GM23338 (cell line): ENCODE measurements around the gene ARID4B. TPM values are rescaled to one million over a fixed set of nuclear protein-coding genes. Genes with fewer than 3 reads are reported as not detected.

Source experiments
- ATAC-seq: fragments of 200-7000 bp; cut with Tn5 transposase; 3 replicates; pipeline ENCODE4 v1.9.1; 2020
- DNase-seq: peaks from one replicate; pipeline ENCODE4 v3.0.0-alpha.2; 2015; ENCODE audit warnings: low spot score
- H2AFZ ChIP-seq: fragments of 200-600 bp; sonication (generic); 2 replicates; pipeline ENCODE4 v1.8.0; 2016; ENCODE audit warnings: antibody characterized with exemption, mild to moderate bottlenecking, moderate library complexity
- H3F3A ChIP-seq: fragments of 200-600 bp; sonication (generic); replicated peaks from 2 replicates; pipeline ENCODE4 v1.8.0; 2017; ENCODE audit warnings: antibody characterized with exemption, mixed run types, low read depth
- H3K27ac ChIP-seq: fragments of 200-600 bp; sonication (generic); 2 replicates; pipeline ENCODE4 v1.6.1; 2016; ENCODE audit warnings: low read depth
- H3K27me3 ChIP-seq: fragments of 200-600 bp; sonication (generic); 2 replicates; pipeline ENCODE4 v1.8.0; 2016; ENCODE audit warnings: mild to moderate bottlenecking, mixed run types, moderate library complexity; ENCODE audit not compliant: insufficient read depth
- H3K36me3 ChIP-seq: fragments of 200-600 bp; sonication (generic); 2 replicates; pipeline ENCODE4 v1.8.0; 2016; ENCODE audit warnings: mild to moderate bottlenecking; ENCODE audit not compliant: insufficient read depth
- H3K4me1 ChIP-seq: fragments of 200-600 bp; sonication (generic); 2 replicates; pipeline ENCODE4 v1.8.0; 2016; ENCODE audit warnings: mild to moderate bottlenecking, moderate library complexity; ENCODE audit not compliant: insufficient read depth
- H3K4me2 ChIP-seq: fragments of 200-600 bp; sonication (generic); 2 replicates; pipeline ENCODE4 v1.7.1; 2017; ENCODE audit warnings: mixed run types
- H3K4me3 ChIP-seq: fragments of 200-600 bp; sonication (generic); 2 replicates; pipeline ENCODE4 v1.6.1; 2016; ENCODE audit warnings: mixed run types
- H3K79me2 ChIP-seq: fragments of 200-600 bp; sonication (generic); replicated peaks from 2 replicates; pipeline ENCODE4 v1.8.0; 2017; ENCODE audit warnings: mild to moderate bottlenecking; ENCODE audit not compliant: insufficient read depth
- H3K9me2 ChIP-seq: fragments of 200-600 bp; sonication (generic); 2 replicates; pipeline ENCODE4 v1.8.0; 2017; ENCODE audit not compliant: insufficient read depth
- H4K20me1 ChIP-seq: fragments of 200-600 bp; sonication (generic); replicated peaks from 2 replicates; pipeline ENCODE4 v1.8.0; 2017; ENCODE audit warnings: mild to moderate bottlenecking; ENCODE audit not compliant: insufficient read depth
- H3K27ac Mint-ChIP-seq: 2 replicates; pipeline ENCODE4 v1.8.0; 2020; ENCODE audit warnings: inconsistent platforms, mild to moderate bottlenecking, moderate library complexity, mixed read lengths
- H3K27me3 Mint-ChIP-seq: 3 replicates; pipeline ENCODE4 v1.8.0; 2022; ENCODE audit warnings: low read depth, mild to moderate bottlenecking, moderate library complexity, mixed read lengths, inconsistent platforms; ENCODE audit not compliant: insufficient read depth, poor library complexity
- H3K36me3 Mint-ChIP-seq: 3 replicates; pipeline ENCODE4 v1.8.0; 2021; ENCODE audit warnings: low read depth, mild to moderate bottlenecking, inconsistent platforms, moderate library complexity, mixed read lengths
- H3K4me1 Mint-ChIP-seq: 3 replicates; pipeline ENCODE4 v1.8.0; 2020; ENCODE audit warnings: mild to moderate bottlenecking, inconsistent platforms, mixed read lengths
- H3K4me3 Mint-ChIP-seq: 3 replicates; pipeline ENCODE4 v1.8.0; 2021; ENCODE audit warnings: moderate library complexity, mild to moderate bottlenecking, inconsistent platforms, mixed read lengths
- H3K9me3 Mint-ChIP-seq: 3 replicates; pipeline ENCODE4 v1.8.0; 2020; ENCODE audit warnings: moderate library complexity, mild to moderate bottlenecking, inconsistent platforms, mixed read lengths
- CREB1 ChIP-seq: fragments of 250-450 bp; sonication (Bioruptor Pico); IDR thresholded peaks from 2 replicates; pipeline ENCODE4 v1.5.0; 2020; ENCODE audit warnings: low read depth, mild to moderate bottlenecking, moderate library complexity
- EZH2 ChIP-seq: fragments of 200-600 bp; sonication (generic); IDR thresholded peaks from one replicate; pipeline ENCODE4 v1.8.0; 2017; ENCODE audit warnings: antibody characterized with exemption, mild to moderate bottlenecking, low read depth; ENCODE audit not compliant: unreplicated experiment
- EZH2phosphoT487 ChIP-seq: fragments of 200-600 bp; sonication (generic); IDR thresholded peaks from one replicate; pipeline ENCODE4 v1.8.1; 2018; ENCODE audit warnings: antibody characterized with exemption; ENCODE audit not compliant: unreplicated experiment
- JUNB ChIP-seq: IDR thresholded peaks from one replicate; pipeline ENCODE4 v1.6.1; 2016; ENCODE audit warnings: antibody characterized with exemption; ENCODE audit not compliant: unreplicated experiment
- NANOG ChIP-seq: IDR thresholded peaks from 2 replicates; pipeline ENCODE4 v1.6.1; 2016; ENCODE audit warnings: antibody characterized with exemption, borderline replicate concordance
- POLR2AphosphoS5 ChIP-seq: IDR thresholded peaks from 2 replicates; pipeline ENCODE4 v1.6.1; 2016; ENCODE audit warnings: antibody characterized with exemption, low read depth
- STAT1 ChIP-seq: IDR thresholded peaks from one replicate; pipeline ENCODE4 v1.6.1; 2016; ENCODE audit warnings: antibody characterized with exemption; ENCODE audit not compliant: unreplicated experiment
- ZNF114 ChIP-seq: fragments of 250-450 bp; sonication (Bioruptor Pico); IDR thresholded peaks from 2 replicates; pipeline ENCODE4 v1.5.0; 2020; ENCODE audit warnings: mild to moderate bottlenecking, moderate library complexity
- ZNF331 ChIP-seq: fragments of 250-450 bp; sonication (Bioruptor Pico); IDR thresholded peaks from 2 replicates; pipeline ENCODE4 v1.5.0; 2020; ENCODE audit warnings: low read depth, mild to moderate bottlenecking, moderate library complexity
- polyA plus RNA-seq: library from polyadenylated mRNA; unstranded; fragments of >200 nt; fragmentation: Nextera tagmentation; extraction: Ambion mirVana; gene quantifications from 2 replicates; pipeline ENCODE4 v1.2.1, GENCODE V29; 2016
- total RNA-seq: library from RNA; depleted of rRNA; stranded (reverse); fragments of >200 nt; shearing (Covaris generic); gene quantifications from 2 replicates; pipeline ENCODE4 v1.2.3, GENCODE V29; 2014
- TF ChIP-seq, protein P1 (sequence below), 2 experiments: fragments of 200-600 bp in 1 of 2; sonication (generic) in 1 of 2; conservative IDR thresholded peaks; 2 replicates each; pipeline versions ENCODE4 v1.5.1 to v1.6.1; 2016 to 2017; ENCODE audit warnings: antibody characterized with exemption in 2 of 2, low read depth in 2 of 2, mild to moderate bottlenecking in 2 of 2, moderate library complexity in 1 of 2
- TF ChIP-seq, protein P2 (sequence below): IDR thresholded peaks from 2 replicates; pipeline ENCODE4 v1.6.1; 2016; ENCODE audit warnings: antibody characterized with exemption
- TF ChIP-seq, protein P3 (sequence below): IDR thresholded peaks from one replicate; pipeline ENCODE4 v1.6.1; 2018; ENCODE audit warnings: antibody characterized with exemption; ENCODE audit not compliant: unreplicated experiment
- TF ChIP-seq, protein P4 (sequence below): fragments of 250-450 bp; sonication (Bioruptor Pico); IDR thresholded peaks from 2 replicates; pipeline ENCODE4 v1.5.0; 2020; ENCODE audit warnings: mild to moderate bottlenecking, moderate library complexity

The ARID4B gene
- total and polyA plus RNA-seq, 2 experiments from 2014 or later = 25.1 to 59.8 TPM

DNA sequence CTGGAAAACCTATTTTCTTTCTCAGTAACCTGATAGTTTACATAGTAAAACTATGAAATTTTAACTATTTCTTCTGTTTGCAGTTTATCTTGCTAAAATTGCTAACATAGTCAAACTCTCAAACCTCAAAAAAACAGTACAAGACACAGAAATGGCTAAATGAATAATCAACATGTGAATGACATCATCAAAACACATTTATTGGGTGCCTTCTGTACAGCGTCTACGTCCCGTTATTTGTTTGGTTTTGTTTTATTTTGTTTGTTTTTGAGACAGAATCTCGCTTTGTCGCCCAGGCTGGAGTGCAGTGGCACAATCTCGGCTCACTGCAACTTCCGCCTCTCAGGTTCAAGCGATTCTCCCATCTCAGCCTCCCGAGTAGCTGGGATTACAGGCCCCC lies 178.2 kb downstream of the ARID4B start:
- no peaks in the 10 kb centered on the region; the same call in 1 of the 2 replicates for H4K20me1 ChIP-seq
- Mint-ChIP-seq H3K27me3 (peaks cover 3% of the 10 kb centered on the region), H3K9me3 (no peaks in the 10 kb centered on the region), H3K4me1 (no peaks in the 10 kb centered on the region), H3K36me3 (peaks cover 87% of the 10 kb centered on the region), H3K4me3 (no peak overlapping the region), H3K27ac (no peak overlapping the region)
- no peak overlapping the region for H3K4me3 ChIP-seq
- no peaks in the 10 kb centered on the region for H3K27me3 ChIP-seq
- peaks cover 30% of the 10 kb centered on the region for H3K79me2 ChIP-seq
- DNase-seq (no peak), ATAC-seq (no peak)
- no peaks in the 10 kb centered on the region for H3K9me2 ChIP-seq
- H3K27ac ChIP-seq = no peak overlapping the region
- H3K4me2 ChIP-seq = no peak overlapping the region
- no peaks in the 10 kb centered on the region for H3K4me1 ChIP-seq
- no peak for TF ChIP-seq EZH2
- TF ChIP-seq, protein P1, sequence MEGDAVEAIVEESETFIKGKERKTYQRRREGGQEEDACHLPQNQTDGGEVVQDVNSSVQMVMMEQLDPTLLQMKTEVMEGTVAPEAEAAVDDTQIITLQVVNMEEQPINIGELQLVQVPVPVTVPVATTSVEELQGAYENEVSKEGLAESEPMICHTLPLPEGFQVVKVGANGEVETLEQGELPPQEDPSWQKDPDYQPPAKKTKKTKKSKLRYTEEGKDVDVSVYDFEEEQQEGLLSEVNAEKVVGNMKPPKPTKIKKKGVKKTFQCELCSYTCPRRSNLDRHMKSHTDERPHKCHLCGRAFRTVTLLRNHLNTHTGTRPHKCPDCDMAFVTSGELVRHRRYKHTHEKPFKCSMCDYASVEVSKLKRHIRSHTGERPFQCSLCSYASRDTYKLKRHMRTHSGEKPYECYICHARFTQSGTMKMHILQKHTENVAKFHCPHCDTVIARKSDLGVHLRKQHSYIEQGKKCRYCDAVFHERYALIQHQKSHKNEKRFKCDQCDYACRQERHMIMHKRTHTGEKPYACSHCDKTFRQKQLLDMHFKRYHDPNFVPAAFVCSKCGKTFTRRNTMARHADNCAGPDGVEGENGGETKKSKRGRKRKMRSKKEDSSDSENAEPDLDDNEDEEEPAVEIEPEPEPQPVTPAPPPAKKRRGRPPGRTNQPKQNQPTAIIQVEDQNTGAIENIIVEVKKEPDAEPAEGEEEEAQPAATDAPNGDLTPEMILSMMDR (conservative IDR thresholded peaks at IDR 0.05; ENCODE audit: low read depth in 2 of 2) = no peak
- TF ChIP-seq, protein P2, sequence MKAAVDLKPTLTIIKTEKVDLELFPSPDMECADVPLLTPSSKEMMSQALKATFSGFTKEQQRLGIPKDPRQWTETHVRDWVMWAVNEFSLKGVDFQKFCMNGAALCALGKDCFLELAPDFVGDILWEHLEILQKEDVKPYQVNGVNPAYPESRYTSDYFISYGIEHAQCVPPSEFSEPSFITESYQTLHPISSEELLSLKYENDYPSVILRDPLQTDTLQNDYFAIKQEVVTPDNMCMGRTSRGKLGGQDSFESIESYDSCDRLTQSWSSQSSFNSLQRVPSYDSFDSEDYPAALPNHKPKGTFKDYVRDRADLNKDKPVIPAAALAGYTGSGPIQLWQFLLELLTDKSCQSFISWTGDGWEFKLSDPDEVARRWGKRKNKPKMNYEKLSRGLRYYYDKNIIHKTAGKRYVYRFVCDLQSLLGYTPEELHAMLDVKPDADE = no peak
- TF ChIP-seq, protein P3, sequence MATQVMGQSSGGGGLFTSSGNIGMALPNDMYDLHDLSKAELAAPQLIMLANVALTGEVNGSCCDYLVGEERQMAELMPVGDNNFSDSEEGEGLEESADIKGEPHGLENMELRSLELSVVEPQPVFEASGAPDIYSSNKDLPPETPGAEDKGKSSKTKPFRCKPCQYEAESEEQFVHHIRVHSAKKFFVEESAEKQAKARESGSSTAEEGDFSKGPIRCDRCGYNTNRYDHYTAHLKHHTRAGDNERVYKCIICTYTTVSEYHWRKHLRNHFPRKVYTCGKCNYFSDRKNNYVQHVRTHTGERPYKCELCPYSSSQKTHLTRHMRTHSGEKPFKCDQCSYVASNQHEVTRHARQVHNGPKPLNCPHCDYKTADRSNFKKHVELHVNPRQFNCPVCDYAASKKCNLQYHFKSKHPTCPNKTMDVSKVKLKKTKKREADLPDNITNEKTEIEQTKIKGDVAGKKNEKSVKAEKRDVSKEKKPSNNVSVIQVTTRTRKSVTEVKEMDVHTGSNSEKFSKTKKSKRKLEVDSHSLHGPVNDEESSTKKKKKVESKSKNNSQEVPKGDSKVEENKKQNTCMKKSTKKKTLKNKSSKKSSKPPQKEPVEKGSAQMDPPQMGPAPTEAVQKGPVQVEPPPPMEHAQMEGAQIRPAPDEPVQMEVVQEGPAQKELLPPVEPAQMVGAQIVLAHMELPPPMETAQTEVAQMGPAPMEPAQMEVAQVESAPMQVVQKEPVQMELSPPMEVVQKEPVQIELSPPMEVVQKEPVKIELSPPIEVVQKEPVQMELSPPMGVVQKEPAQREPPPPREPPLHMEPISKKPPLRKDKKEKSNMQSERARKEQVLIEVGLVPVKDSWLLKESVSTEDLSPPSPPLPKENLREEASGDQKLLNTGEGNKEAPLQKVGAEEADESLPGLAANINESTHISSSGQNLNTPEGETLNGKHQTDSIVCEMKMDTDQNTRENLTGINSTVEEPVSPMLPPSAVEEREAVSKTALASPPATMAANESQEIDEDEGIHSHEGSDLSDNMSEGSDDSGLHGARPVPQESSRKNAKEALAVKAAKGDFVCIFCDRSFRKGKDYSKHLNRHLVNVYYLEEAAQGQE = no peak
- no peak for TF ChIP-seq EZH2phosphoT487
- TF ChIP-seq ZNF331 (CRISPR knock-in tag) = no peak
- TF ChIP-seq JUNB = no peak
- TF ChIP-seq NANOG = no peak
- no peak for TF ChIP-seq POLR2AphosphoS5
- TF ChIP-seq, protein P4, sequence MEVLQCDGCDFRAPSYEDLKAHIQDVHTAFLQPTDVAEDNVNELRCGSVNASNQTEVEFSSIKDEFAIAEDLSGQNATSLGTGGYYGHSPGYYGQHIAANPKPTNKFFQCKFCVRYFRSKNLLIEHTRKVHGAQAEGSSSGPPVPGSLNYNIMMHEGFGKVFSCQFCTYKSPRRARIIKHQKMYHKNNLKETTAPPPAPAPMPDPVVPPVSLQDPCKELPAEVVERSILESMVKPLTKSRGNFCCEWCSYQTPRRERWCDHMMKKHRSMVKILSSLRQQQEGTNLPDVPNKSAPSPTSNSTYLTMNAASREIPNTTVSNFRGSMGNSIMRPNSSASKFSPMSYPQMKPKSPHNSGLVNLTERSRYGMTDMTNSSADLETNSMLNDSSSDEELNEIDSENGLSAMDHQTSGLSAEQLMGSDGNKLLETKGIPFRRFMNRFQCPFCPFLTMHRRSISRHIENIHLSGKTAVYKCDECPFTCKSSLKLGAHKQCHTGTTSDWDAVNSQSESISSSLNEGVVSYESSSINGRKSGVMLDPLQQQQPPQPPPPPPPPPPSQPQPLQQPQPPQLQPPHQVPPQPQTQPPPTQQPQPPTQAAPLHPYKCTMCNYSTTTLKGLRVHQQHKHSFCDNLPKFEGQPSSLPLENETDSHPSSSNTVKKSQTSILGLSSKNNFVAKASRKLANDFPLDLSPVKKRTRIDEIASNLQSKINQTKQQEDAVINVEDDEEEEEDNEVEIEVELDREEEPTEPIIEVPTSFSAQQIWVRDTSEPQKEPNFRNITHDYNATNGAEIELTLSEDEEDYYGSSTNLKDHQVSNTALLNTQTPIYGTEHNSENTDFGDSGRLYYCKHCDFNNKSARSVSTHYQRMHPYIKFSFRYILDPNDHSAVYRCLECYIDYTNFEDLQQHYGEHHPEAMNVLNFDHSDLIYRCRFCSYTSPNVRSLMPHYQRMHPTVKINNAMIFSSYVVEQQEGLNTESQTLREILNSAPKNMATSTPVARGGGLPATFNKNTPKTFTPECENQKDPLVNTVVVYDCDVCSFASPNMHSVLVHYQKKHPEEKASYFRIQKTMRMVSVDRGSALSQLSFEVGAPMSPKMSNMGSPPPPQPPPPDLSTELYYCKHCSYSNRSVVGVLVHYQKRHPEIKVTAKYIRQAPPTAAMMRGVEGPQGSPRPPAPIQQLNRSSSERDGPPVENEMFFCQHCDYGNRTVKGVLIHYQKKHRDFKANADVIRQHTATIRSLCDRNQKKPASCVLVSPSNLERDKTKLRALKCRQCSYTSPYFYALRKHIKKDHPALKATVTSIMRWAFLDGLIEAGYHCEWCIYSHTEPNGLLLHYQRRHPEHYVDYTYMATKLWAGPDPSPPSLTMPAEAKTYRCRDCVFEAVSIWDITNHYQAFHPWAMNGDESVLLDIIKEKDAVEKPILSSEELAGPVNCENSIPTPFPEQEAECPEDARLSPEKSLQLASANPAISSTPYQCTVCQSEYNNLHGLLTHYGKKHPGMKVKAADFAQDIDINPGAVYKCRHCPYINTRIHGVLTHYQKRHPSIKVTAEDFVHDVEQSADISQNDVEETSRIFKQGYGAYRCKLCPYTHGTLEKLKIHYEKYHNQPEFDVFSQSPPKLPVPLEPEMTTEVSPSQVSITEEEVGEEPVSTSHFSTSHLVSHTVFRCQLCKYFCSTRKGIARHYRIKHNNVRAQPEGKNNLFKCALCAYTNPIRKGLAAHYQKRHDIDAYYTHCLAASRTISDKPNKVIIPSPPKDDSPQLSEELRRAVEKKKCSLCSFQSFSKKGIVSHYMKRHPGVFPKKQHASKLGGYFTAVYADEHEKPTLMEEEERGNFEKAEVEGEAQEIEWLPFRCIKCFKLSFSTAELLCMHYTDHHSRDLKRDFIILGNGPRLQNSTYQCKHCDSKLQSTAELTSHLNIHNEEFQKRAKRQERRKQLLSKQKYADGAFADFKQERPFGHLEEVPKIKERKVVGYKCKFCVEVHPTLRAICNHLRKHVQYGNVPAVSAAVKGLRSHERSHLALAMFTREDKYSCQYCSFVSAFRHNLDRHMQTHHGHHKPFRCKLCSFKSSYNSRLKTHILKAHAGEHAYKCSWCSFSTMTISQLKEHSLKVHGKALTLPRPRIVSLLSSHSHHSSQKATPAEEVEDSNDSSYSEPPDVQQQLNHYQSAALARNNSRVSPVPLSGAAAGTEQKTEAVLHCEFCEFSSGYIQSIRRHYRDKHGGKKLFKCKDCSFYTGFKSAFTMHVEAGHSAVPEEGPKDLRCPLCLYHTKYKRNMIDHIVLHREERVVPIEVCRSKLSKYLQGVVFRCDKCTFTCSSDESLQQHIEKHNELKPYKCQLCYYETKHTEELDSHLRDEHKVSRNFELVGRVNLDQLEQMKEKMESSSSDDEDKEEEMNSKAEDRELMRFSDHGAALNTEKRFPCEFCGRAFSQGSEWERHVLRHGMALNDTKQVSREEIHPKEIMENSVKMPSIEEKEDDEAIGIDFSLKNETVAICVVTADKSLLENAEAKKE (CRISPR knock-in tag) = no peak
- TF ChIP-seq CREB1 (CRISPR knock-in tag) = no peak
- TF ChIP-seq ZNF114 (CRISPR knock-in tag) = no peak
- no peak for TF ChIP-seq STAT1
- 0 out of 2 replicates have a peak, but pooled peaks cover 3% of the 10 kb centered on the region for H3F3A ChIP-seq
- H2AFZ ChIP-seq = no peak overlapping the region
- peaks cover 43% of the 10 kb centered on the region for H3K36me3 ChIP-seq
